RPMI7951 (cell line): Measurements from ENCODE around the gene TTC34. TPM values are rescaled to one million over a fixed set of nuclear protein-coding genes. Genes with fewer than 3 reads are reported as not detected.

Experiments
- DNase-seq: peaks from one replicate; pipeline ENCODE4 v3.0.0-alpha.2; 2012; ENCODE audit warnings: low read depth
- total RNA-seq: library from RNA; depleted of rRNA; stranded (reverse); fragments of >200 nt; shearing (Covaris generic); gene quantifications from 2 replicates; pipeline ENCODE4 v1.2.3, GENCODE V29; 2014

TTC34 gene
- total RNA-seq, 1 experiment from 2014 or later, result 0.12 TPM

DNA sequence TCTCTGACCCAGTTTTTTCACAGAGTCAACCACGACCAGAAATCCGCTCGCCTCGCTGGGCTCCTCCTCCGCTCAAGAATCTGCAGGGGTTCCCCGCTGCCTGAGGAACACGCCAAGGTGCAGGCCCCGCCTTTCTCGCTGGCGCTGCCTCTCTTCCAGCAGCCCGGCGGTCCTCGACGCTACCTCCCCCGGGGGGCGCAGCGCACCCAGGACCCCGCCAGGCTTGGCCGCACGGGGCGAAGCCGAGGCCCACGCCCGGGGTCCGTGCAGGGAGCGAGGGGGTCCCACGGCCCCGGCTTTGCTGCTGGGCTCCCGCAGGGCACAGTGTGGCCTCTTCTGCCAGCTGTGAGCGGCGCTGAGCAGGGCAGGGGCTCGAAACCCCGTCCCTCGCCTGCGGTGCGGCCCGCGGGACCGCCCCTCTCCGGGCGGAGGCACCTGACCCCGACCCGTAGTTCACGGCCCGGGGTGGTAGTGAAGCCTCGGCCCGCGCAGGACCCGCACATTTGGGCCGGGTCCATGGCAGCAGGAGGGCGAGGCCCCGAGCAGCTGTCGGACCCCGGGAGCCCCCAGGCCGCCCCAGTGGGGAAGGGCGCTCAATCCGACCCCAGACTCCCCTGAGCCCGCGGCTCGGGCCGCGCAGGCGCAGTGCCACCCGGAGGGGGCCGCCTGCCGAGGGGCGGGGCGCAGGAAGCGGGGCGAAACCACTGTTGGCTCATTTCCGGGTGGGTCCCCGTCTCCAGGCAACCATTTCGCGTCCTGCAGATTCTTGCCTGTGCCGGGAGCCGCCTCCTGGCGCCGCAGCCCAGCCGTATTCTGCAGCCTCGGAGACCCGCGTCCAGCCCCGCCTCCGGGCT lies 158.7 kb downstream of the TTC34 start:
- peak; percentile 87 for DNase-seq

DNA sequence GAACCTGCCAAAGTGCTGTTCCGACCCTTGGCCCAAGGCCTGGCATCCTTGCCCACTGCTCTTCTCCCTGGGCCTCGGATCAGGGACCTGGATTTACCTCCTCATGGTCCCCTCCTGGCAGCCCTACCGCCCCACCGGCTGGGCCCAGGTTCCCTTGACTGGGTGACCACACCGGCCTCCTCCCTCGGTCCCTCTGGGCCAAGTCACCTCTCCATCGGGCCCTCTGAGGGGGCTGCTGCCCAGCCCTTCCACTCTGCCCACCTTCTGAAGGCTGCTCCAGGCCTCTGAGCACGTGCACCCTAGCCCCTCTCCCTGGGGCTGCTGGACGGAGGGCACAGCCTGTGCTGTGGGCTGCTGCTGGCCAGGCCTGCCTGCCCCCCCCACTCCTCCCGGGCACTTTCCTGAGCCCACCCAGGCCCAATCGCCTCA lies 159.3 kb downstream of the TTC34 start:
- DNase-seq, result no peak

DNA sequence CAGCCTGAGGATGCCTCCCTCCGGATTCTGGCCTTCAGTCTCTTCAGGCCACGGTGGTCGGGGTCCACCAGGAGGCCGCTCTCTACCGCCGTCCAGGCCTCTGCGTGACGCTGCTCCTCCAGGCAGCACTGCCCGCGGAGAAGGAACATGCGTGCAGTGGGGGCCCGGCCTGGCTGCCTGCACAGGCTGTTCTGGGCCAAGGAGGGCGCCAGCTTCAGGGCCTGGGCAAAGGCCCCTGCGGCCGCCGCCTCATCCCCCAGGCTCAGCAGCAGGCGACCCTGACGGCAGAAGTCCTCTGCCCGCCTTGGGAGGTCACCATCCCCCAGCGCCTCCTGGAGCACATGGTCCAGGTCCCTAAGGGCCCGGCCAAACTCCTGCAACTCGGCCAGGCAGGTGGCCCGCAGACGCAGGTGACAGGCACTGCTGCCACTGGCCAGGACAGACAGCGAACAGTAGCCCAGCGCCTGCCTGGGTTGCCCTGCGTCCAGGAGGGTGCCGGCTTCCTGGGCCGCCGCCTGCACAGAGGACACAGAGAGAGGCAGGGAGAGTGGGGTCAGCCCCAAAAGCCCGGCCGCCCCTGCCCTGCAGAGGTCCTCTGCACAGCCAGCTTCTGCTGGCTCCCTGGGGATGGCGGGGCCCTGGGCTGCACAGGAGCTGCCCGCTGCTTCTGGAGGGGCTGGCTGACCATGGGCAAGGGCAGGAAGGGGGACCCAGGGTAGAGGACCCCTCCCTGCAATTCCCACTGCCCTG lies 159.9 kb downstream of the TTC34 start:
- DNase-seq, result no peak

DNA sequence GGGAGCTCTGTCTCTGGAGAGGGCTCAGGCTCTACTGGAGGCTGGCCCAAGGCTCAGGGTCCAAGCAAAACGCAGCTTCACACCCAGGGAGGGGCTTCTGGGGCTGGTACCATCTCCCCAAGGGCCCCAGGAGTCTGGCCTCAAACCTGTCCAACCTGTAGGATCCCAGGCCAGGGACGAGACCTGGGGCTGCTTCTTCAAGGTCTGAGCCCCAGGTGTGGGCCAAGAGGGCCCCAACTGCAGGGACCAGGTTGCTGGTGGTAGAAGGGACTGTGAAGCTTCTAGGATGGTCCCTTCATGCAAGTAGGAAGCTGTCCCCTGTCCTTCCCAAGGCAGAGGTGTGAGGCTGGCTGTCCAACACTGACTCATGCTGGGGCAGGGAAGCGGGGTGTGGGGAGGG lies 160.9 kb downstream of the TTC34 start:
- DNase-seq, result no peak

GRCh38 chr1:2639607-2640521 lies 161.6 kb downstream of the TTC34 start:
- no peak for DNase-seq

GRCh38 chr1:2639203-2639602 lies 162.3 kb downstream of the TTC34 start:
- no peak for DNase-seq

- DNase-seq, result no peak
Observed at GRCh38 chr1:2638466-2639115, 162.9 kb downstream of the TTC34 start.

GRCh38 chr1:2637442-2638145 lies 163.9 kb downstream of the TTC34 start:
- no peak for DNase-seq

DNA sequence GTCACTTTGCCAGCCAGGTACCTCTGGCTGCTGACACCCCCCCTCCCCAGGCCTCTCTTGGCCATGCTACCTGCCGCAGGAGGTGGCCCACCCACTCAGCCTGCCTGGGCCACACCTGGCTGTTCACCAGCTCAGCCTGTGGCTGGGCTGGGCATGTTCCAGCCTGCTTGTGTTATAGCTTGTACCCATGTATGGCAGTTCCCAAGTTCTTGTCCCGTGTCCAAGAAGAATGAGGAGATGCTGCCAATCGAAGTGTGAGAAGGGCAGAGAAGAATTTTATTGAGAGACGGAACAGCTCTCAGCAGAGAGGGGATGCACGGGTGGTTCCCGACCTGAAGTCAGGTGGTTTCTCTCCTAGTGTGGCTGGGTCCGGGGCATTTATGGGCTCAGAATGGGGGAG lies 164.8 kb downstream of the TTC34 start:
- no peak for DNase-seq

- DNase-seq, result no peak
Observed at GRCh38 chr1:2635361-2636010, 166.0 kb downstream of the TTC34 start.

- DNase-seq, result no peak
Observed at GRCh38 chr1:2633936-2634491, 167.5 kb downstream of the TTC34 start.

GRCh38 chr1:2633366-2633935 lies 168.0 kb downstream of the TTC34 start:
- no peak for DNase-seq

GRCh38 chr1:2632561-2633361 lies 168.7 kb downstream of the TTC34 start, which contains the start of gene MMEL1:
Gene MMEL1, minus strand, starts transcription at chr1:2633016. Its CDS starts 3,532 bp downstream, at chr1:2629484.
- no peak for DNase-seq

DNA sequence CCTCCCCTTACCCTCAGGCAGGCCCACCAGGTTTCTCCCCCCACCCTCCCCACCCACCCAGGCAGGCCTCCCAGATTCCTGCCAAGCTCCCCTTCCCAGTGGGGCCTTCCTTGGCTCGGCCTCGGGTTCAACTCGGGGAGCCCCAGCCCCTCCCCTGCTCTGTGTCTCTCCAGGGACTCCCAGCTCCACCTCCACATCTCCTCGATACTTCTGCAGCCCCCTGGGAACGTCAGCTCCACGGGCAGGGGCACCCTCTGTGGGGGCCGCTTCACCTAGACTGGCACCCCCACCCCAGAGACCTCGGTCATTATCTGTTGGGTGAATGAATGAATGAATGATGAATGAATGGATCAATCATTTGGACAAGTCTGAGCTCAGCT lies 169.5 kb downstream of the TTC34 start:
- DNase-seq, result no peak

GRCh38 chr1:2631136-2632050 lies 170.1 kb downstream of the TTC34 start:
- DNase-seq, result no peak

GRCh38 chr1:2630498-2631135 lies 170.9 kb downstream of the TTC34 start:
- DNase-seq, result no peak
